Cardiac fibroblast (primary cell): ENCODE data around the gene TCFL5.
"Not testable (repeated sequence)": the region's sequence is repeated elsewhere in the genome, so short reads cannot be mapped to it uniquely, and the experiment has no call there.

Source experiments
- DNase-seq, 2 donors: peaks; one replicate each; pipeline versions ENCODE4 v3.0.0 to v3.0.0-alpha.2; 2010; ENCODE audit warnings: low read depth in 2 of 2
- H3K4me3 ChIP-seq, 2 donors: replicated peaks in 1 of 2; 1 replicate in 1 of 2; 2 replicates in 1 of 2; pipeline ENCODE4 v1.5.1; 2011; ENCODE audit warnings: low read depth in 2 of 2, low read length in 2 of 2, mild to moderate bottlenecking in 2 of 2, moderate library complexity in 1 of 2
- CTCF ChIP-seq: IDR thresholded peaks from one replicate; pipeline ENCODE4 v1.5.1; 2011; ENCODE audit warnings: low read depth, mild to moderate bottlenecking, low read length, inconsistent platforms

Gene TCFL5

GRCh38 chr20:62875419-62876361, 14.1 kb upstream of the TCFL5 start:
- peak; percentile 88 to 92 for DNase-seq
- H3K4me3 ChIP-seq = peak overlapping the region in 1 of 2 donors; percentile 42
- peak; percentile 53 for TF ChIP-seq CTCF

- TF ChIP-seq CTCF = no peak
These were observed 13.3 kb upstream of the TCFL5 start for GRCh38 chr20:62874964-62875344.

GRCh38 chr20:62873681-62874031, 12.0 kb upstream of the TCFL5 start:
- not testable (repeated sequence) for H3K4me3 ChIP-seq
- peak; percentile 58 to 74 for DNase-seq
- peak; percentile 47 for TF ChIP-seq CTCF

More at GRCh38 chr20:62874964-62875344, 13.3 kb upstream of the TCFL5 start:
- H3K4me3 ChIP-seq = no peak overlapping the region
- DNase-seq = no peak

- no peak for TF ChIP-seq CTCF
- H3K4me3 ChIP-seq = no peak overlapping the region
- DNase-seq = no peak
These were observed 11.7 kb upstream of the TCFL5 start for GRCh38 chr20:62873280-62873679.

- TF ChIP-seq CTCF = no peak
- no peak overlapping the region for H3K4me3 ChIP-seq
- DNase-seq = no peak
These were observed 11.2 kb upstream of the TCFL5 start for GRCh38 chr20:62872862-62873261.

- no peak overlapping the region for H3K4me3 ChIP-seq
- TF ChIP-seq CTCF = no peak
- no peak for DNase-seq
These were observed 10.7 kb upstream of the TCFL5 start for GRCh38 chr20:62872184-62872847.
